NT2/D1 (cell line): ENCODE data around the gene QSER1.
"Not testable (repeated sequence)": the region's sequence is repeated elsewhere in the genome, so short reads cannot be mapped to it uniquely, and the experiment has no call there.

Experiments used
- DNase-seq: peaks from one replicate; pipeline ENCODE4 v3.0.0-alpha.2; 2011; ENCODE audit warnings: low read depth, low spot score
- H3K27me3 ChIP-seq: 2 replicates; pipeline ENCODE4 v1.6.0; 2011; ENCODE audit warnings: mild to moderate bottlenecking; ENCODE audit not compliant: insufficient read length, insufficient read depth
- H3K36me3 ChIP-seq: 2 replicates; pipeline ENCODE4 v1.6.1; 2011; ENCODE audit warnings: mild to moderate bottlenecking, low read length, mixed read lengths; ENCODE audit not compliant: insufficient read depth, insufficient read length
- H3K4me1 ChIP-seq: 2 replicates; pipeline ENCODE4 v1.5.1; 2011; ENCODE audit not compliant: insufficient read depth, insufficient read length
- H3K4me3 ChIP-seq: 2 replicates; pipeline ENCODE4 v1.5.1; 2011; ENCODE audit warnings: low read depth; ENCODE audit not compliant: insufficient read length
- H3K9ac ChIP-seq: 2 replicates; pipeline ENCODE4 v1.6.0; 2011; ENCODE audit warnings: low read depth; ENCODE audit not compliant: insufficient read length
- H3K9me3 ChIP-seq: 2 replicates; pipeline ENCODE4 v1.5.1; 2011; ENCODE audit warnings: mild to moderate bottlenecking, low read length; ENCODE audit not compliant: insufficient read depth
- SUZ12 ChIP-seq: IDR thresholded peaks from 2 replicates; pipeline ENCODE4 v1.6.1; 2011; ENCODE audit not compliant: insufficient read length, insufficient read depth; ENCODE audit errors: extremely low read depth
- YY1 ChIP-seq: IDR thresholded peaks from 2 replicates; pipeline ENCODE4 v1.6.1; 2011; ENCODE audit not compliant: insufficient read length, insufficient read depth
- ZNF274 ChIP-seq: IDR thresholded peaks from 2 replicates; pipeline ENCODE4 v1.6.1; 2011; ENCODE audit warnings: mild to moderate bottlenecking, low read depth, low read length

QSER1 gene

GRCh38 chr11:32858731-32859130 is 33.9 kb upstream of the QSER1 start:
- Histone ChIP-seq H3K4me1 (no peaks in the 10 kb centered on the region), H3K4me3 (no peak overlapping the region), H3K9me3 (no peaks in the 10 kb centered on the region), H3K36me3 (no peaks in the 10 kb centered on the region), H3K27me3 (no peaks in the 10 kb centered on the region), H3K9ac (no peak overlapping the region)
- DNase-seq: no peak
- no peak for TF ChIP-seq YY1
- TF ChIP-seq ZNF274: no peak
- TF ChIP-seq SUZ12: no peak

DNA sequence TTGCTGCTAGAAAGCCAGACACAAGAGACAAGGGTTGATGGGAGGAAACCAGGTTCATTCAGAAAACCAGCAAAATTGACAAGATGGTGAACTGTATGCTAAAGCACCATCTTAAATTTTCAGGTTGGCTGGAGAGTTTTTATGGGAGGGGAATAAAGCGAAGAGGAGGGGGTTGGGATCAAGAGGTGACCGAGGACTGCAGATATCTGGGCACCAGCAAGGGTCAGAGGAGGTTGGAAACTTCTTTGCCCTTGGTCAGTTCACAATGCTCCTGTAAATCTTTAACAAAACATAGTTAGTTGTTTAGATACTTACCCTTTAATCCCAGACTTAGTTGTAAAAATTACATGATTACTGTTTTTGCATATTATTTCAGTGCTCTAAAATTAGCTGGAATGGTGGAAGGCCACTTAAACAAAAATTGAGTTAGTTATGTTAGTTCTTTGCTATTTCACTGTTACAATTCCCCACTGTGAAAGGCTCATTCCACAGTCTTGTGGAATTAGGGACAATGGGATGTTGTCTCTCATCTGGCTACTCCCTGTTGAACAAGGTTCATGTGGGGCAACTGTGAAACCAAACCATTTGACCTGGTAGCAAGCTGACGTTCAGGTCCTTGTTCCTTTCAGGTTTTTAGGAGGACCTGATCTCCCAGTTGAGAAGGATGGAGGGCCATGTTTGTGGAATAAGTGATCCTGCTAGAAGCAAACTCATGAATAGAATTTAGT is 30.6 kb upstream of the QSER1 start:
- no peak overlapping the region for H3K4me3 ChIP-seq
- H3K9ac ChIP-seq: no peak overlapping the region
- no peak for TF ChIP-seq SUZ12
- no peak for TF ChIP-seq ZNF274
- no peak for TF ChIP-seq YY1
- H3K36me3 ChIP-seq: no peaks in the 10 kb centered on the region
- H3K9me3 ChIP-seq: no peaks in the 10 kb centered on the region
- DNase-seq: no peak
- H3K4me1 ChIP-seq: no peaks in the 10 kb centered on the region
- no peaks in the 10 kb centered on the region for H3K27me3 ChIP-seq

GRCh38 chr11:32864555-32864954 is 28.1 kb upstream of the QSER1 start:
- Histone ChIP-seq H3K4me3 (no peak overlapping the region), H3K9ac (no peak overlapping the region), H3K27me3 (no peaks in the 10 kb centered on the region), H3K4me1 (no peaks in the 10 kb centered on the region), H3K36me3 (no peaks in the 10 kb centered on the region), H3K9me3 (no peaks in the 10 kb centered on the region)
- no peak for TF ChIP-seq ZNF274
- no peak for TF ChIP-seq SUZ12
- TF ChIP-seq YY1: no peak
- no peak for DNase-seq

DNA sequence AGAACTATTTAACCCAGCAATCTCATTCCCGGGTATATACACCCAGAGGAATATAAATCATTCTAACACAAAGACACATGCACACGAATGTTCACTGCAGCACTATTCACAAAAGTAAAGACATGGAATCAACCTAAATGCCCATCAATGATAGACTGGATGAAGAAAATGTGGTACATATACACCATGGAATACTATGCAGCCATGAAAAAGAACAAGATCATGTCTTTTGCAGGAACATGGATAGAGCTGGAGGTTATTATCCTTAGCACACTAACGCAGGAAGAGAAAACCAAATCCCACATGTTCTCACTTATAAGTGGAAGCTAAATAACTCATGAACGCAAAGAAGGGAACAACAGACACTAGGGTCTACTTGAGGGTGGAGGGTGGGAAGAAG is 23.9 kb upstream of the QSER1 start:
- H3K9ac ChIP-seq, H3K27me3 ChIP-seq, H3K9me3 ChIP-seq, H3K4me3 ChIP-seq, H3K36me3 ChIP-seq, DNase-seq, H3K4me1 ChIP-seq: not testable (repeated sequence)

DNA sequence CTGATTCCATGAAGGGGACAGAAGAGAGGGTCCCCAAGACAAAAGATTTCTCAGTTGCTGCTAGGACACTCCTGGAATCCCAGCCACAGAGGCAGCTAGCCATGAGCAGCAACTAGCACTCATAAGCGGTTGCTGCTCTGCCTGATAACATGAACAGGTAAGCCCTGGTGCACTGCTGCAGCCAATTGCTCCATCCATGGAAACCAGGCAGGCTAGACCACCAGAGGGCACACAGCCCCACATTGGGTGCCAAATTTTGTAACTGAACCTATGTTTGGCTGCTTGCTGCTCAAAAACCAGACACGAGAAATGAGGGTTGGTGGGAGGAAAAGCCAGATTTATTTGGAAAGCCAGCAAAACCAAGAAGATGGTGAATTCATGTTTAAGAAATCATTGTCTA is 21.9 kb upstream of the QSER1 start:
- H3K4me1 ChIP-seq: peaks cover 3% of the 10 kb centered on the region
- no peak overlapping the region for H3K4me3 ChIP-seq
- H3K9ac ChIP-seq: no peak overlapping the region
- TF ChIP-seq YY1 (no peak), ZNF274 (no peak), SUZ12 (no peak)
- DNase-seq: no peak
- H3K27me3 ChIP-seq: no peaks in the 10 kb centered on the region
- H3K9me3 ChIP-seq: no peaks in the 10 kb centered on the region
- no peaks in the 10 kb centered on the region for H3K36me3 ChIP-seq

- Histone ChIP-seq H3K4me1 (peaks cover 3% of the 10 kb centered on the region), H3K9me3 (no peaks in the 10 kb centered on the region), H3K36me3 (no peaks in the 10 kb centered on the region), H3K27me3 (no peaks in the 10 kb centered on the region), H3K9ac (no peak overlapping the region), H3K4me3 (no peak overlapping the region)
- DNase-seq: no peak
- no peak for TF ChIP-seq YY1
- TF ChIP-seq ZNF274: no peak
- TF ChIP-seq SUZ12: no peak
These were observed 18.5 kb upstream of the QSER1 start for GRCh38 chr11:32874132-32874531.

- TF ChIP-seq YY1: no peak
- TF ChIP-seq ZNF274: no peak
- TF ChIP-seq SUZ12: no peak
- Histone ChIP-seq H3K27me3 (no peaks in the 10 kb centered on the region), H3K9me3 (0 out of 2 replicates have a peak, but pooled peaks cover 6% of the 10 kb centered on the region), H3K9ac (no peak overlapping the region), H3K4me1 (no peaks in the 10 kb centered on the region), H3K36me3 (no peaks in the 10 kb centered on the region), H3K4me3 (no peak overlapping the region)
- DNase-seq: no peak
These were observed 11.3 kb upstream of the QSER1 start for GRCh38 chr11:32881286-32881685.

GRCh38 chr11:32883421-32883820 is 9.2 kb upstream of the QSER1 start:
- no peak for DNase-seq
- Histone ChIP-seq H3K9me3 (peaks cover 15% of the 10 kb centered on the region; the same call in 1 of the 2 replicates), H3K27me3 (no peaks in the 10 kb centered on the region), H3K4me3 (no peak overlapping the region), H3K9ac (no peak overlapping the region), H3K4me1 (no peaks in the 10 kb centered on the region), H3K36me3 (no peaks in the 10 kb centered on the region)
- TF ChIP-seq SUZ12 (no peak), YY1 (no peak), ZNF274 (no peak)
